HFFc6 (cell line): ENCODE data around the gene MRPS27. TPM values are rescaled to one million over a fixed set of nuclear protein-coding genes. Genes with fewer than 3 reads are reported as not detected.

ENCODE experiments used
- DNase-seq: peaks from one replicate; pipeline ENCODE4 v3.0.0-alpha.2; 2018
- H3K27ac Mint-ChIP-seq: 2 replicates; pipeline ENCODE4 v1.8.0; 2020; ENCODE audit warnings: mild to moderate bottlenecking, mixed read lengths
- H3K27me3 Mint-ChIP-seq: 2 replicates; pipeline ENCODE4 v1.8.0; 2021; ENCODE audit warnings: mild to moderate bottlenecking, moderate library complexity, mixed read lengths; ENCODE audit not compliant: insufficient read depth
- H3K36me3 Mint-ChIP-seq: 2 replicates; pipeline ENCODE4 v1.8.0; 2021; ENCODE audit warnings: low read depth, mixed read lengths
- H3K4me1 Mint-ChIP-seq: 2 replicates; pipeline ENCODE4 v1.8.0; 2020; ENCODE audit warnings: low read depth, mixed read lengths
- H3K4me3 Mint-ChIP-seq: 2 replicates; pipeline ENCODE4 v1.8.0; 2020; ENCODE audit warnings: mild to moderate bottlenecking, moderate library complexity, mixed read lengths
- H3K9me3 Mint-ChIP-seq: 2 replicates; pipeline ENCODE4 v1.8.0; 2020; ENCODE audit warnings: mild to moderate bottlenecking, mixed read lengths
- CTCF ChIP-seq: fragments of 200-600 bp; sonication (generic); IDR thresholded peaks from 2 replicates; pipeline ENCODE4 v1.5.0; 2021; ENCODE audit warnings: antibody characterized with exemption, mild to moderate bottlenecking
- total RNA-seq, 6 experiments: library from RNA; stranded (reverse); fragmentation: NEBNext Ultra II Directional; extraction: Animal tissue kit (Norgen Biotek cat#: 25700); gene quantifications; 2 replicates in 1 of 6; 3 replicates in 5 of 6; pipeline ENCODE4 v1.2.3, GENCODE V29; 2021

MRPS27 gene
- total RNA-seq, 6 experiments from 2014 or later: 46.1 to 74.1 (median 57.9) TPM

GRCh38 chr5:72205431-72206009 lies 114.5 kb downstream of the MRPS27 start:
- Mint-ChIP-seq H3K9me3 (no peaks in the 10 kb centered on the region), H3K4me1 (peaks cover 82% of the 10 kb centered on the region), H3K4me3 (peak overlapping the region; percentile 0; the same call in 1 of the 2 replicates), H3K36me3 (peaks cover 65% of the 10 kb centered on the region), H3K27ac (peak overlapping the region; percentile 14), H3K27me3 (peaks cover 3% of the 10 kb centered on the region)
- DNase-seq: peak; percentile 46
- no peak for TF ChIP-seq CTCF

GRCh38 chr5:72204946-72205345 lies 115.1 kb downstream of the MRPS27 start:
- no peak for TF ChIP-seq CTCF
- H3K27ac Mint-ChIP-seq: peak overlapping the region; percentile 20
- no peaks in the 10 kb centered on the region for H3K9me3 Mint-ChIP-seq
- H3K36me3 Mint-ChIP-seq: peaks cover 71% of the 10 kb centered on the region
- H3K27me3 Mint-ChIP-seq: peaks cover 3% of the 10 kb centered on the region
- no peak for DNase-seq
- H3K4me3 Mint-ChIP-seq: 0 out of 2 replicates have a peak overlapping the region, but pooled peaks have one; percentile 0
- peaks cover 76% of the 10 kb centered on the region for H3K4me1 Mint-ChIP-seq

GRCh38 chr5:72203251-72203845 lies 116.7 kb downstream of the MRPS27 start:
- Mint-ChIP-seq H3K36me3 (peaks cover 74% of the 10 kb centered on the region), H3K27ac (peak overlapping the region; percentile 27; the same call in 1 of the 2 replicates)

GRCh38 chr5:72202331-72202825 lies 117.7 kb downstream of the MRPS27 start:
- H3K4me3 Mint-ChIP-seq: no peak overlapping the region
- no peak for DNase-seq
- H3K27me3 Mint-ChIP-seq: peaks cover 4% of the 10 kb centered on the region
- H3K27ac Mint-ChIP-seq: no peak overlapping the region
- TF ChIP-seq CTCF: no peak
- peaks cover 76% of the 10 kb centered on the region for H3K36me3 Mint-ChIP-seq
- H3K9me3 Mint-ChIP-seq: no peaks in the 10 kb centered on the region
- H3K4me1 Mint-ChIP-seq: peaks cover 59% of the 10 kb centered on the region

More at GRCh38 chr5:72203251-72203845, 116.7 kb downstream of the MRPS27 start:
- H3K27me3 Mint-ChIP-seq: peaks cover 4% of the 10 kb centered on the region
- peaks cover 60% of the 10 kb centered on the region for H3K4me1 Mint-ChIP-seq
- no peak for TF ChIP-seq CTCF
- H3K4me3 Mint-ChIP-seq: no peak overlapping the region; the same call in 1 of the 2 replicates
- DNase-seq: no peak
- H3K9me3 Mint-ChIP-seq: no peaks in the 10 kb centered on the region

- Mint-ChIP-seq H3K27me3 (peaks cover 4% of the 10 kb centered on the region), H3K4me1 (peaks cover 38% of the 10 kb centered on the region), H3K4me3 (no peak overlapping the region), H3K36me3 (peaks cover 84% of the 10 kb centered on the region), H3K9me3 (no peaks in the 10 kb centered on the region; the same call in 1 of the 2 replicates), H3K27ac (peak overlapping the region; percentile 15; the same call in 1 of the 2 replicates)
- DNase-seq: no peak
- no peak for TF ChIP-seq CTCF
Observed at GRCh38 chr5:72199681-72200080, 120.4 kb downstream of the MRPS27 start.
